ENCODE data around the gene PARM1.

The PARM1 gene

DNA sequence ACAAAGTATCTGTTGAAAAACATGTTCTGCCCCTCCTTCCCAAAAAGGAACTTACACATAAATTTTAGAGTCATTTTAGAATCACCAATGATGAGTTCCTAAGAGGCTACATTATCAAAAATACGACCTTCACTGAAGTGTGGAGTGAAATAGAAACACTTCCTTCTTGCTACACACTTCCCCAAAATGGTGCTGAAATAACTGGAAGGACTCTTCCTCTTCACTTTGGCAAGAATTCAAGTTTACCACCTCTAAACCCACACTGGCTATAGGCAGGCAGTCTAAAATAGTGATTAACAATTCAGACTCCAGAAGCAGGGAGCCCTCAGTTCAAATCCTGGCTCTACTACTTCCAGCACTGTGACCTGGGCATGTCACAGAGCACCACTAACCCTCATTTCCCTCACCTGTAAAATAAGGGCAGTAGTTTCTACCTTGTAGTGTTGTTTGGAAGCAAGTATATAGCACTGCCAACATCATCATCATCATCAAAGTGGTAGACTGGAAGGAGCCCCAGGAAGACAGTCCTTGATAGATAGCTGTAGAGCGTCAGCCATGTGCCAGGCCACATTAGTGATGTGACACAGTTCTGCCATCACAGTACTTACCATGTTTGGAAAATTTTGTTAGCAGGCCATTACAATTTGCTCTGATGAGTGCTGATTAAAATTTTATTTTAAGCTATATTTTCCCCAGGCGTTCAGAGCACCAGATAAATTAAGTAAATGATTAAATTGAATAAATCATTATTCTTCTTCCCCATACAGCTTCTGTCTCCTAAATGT, 103.3 kb downstream of the PARM1 start:
- TF ChIP-seq CTCF (IDR thresholded peaks at IDR 0.05), result no peak

DNA sequence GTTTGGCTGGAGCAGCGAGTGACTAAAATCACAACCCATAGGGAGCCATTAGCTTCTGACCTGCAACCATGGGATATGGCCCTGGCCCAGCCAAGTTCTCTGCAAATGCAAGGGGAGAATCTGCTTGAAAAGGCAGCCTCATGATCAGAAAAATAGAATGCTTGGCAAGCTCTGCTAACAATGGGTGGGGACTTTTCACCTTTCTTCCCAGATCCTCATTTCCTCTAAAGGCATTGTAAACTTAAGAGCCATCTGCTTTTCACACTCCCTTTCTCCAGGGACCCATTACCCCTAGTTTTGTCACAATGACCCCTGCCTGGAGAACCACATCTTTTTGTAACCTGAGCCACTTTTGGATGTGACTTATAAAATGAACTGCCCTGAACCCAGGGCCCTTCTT, 104.3 kb downstream of the PARM1 start:
- Histone ChIP-seq H3K9me3 (ENCODE audit: control insufficient read depth, low read length) (no peaks in the 10 kb centered on the region), H2AFZ (no peak overlapping the region), H3K36me3 (ENCODE audit: control insufficient read depth, insufficient read depth, low read length) (no peaks in the 10 kb centered on the region), H3K27me3 (ENCODE audit: control insufficient read depth, insufficient read depth, low read length) (no peaks in the 10 kb centered on the region), H3K9ac (no peak overlapping the region), H3K4me1 (no peaks in the 10 kb centered on the region), H3K4me3 (ENCODE audit: low read depth, low read length) (no peak overlapping the region), H3K79me2 (no peaks in the 10 kb centered on the region), H3K27ac (no peak overlapping the region), H3K4me2 (ENCODE audit: low read length) (no peak overlapping the region)
- no peak for TF ChIP-seq CTCF (IDR thresholded peaks at IDR 0.05)

More for the DNA sequence above, 103.3 kb downstream of the PARM1 start:
- Histone ChIP-seq H3K9me3 (ENCODE audit: control insufficient read depth, low read length) (no peaks in the 10 kb centered on the region), H3K36me3 (ENCODE audit: control insufficient read depth, insufficient read depth, low read length) (no peaks in the 10 kb centered on the region), H2AFZ (no peak overlapping the region), H3K27ac (no peak overlapping the region), H3K4me3 (ENCODE audit: low read depth, low read length) (no peak overlapping the region), H3K9ac (no peak overlapping the region), H3K4me1 (no peaks in the 10 kb centered on the region), H3K4me2 (ENCODE audit: low read length) (no peak overlapping the region), H3K27me3 (ENCODE audit: control insufficient read depth, insufficient read depth, low read length) (no peaks in the 10 kb centered on the region), H3K79me2 (no peaks in the 10 kb centered on the region)

- H3K36me3 ChIP-seq (ENCODE audit: control insufficient read depth, insufficient read depth, low read length), result no peaks in the 10 kb centered on the region
- H3K9me3 ChIP-seq (ENCODE audit: control insufficient read depth, low read length), result no peaks in the 10 kb centered on the region
- TF ChIP-seq CTCF (IDR thresholded peaks at IDR 0.05), result no peak
- H3K4me3 ChIP-seq (ENCODE audit: low read depth, low read length), result no peak overlapping the region
- no peaks in the 10 kb centered on the region for H3K79me2 ChIP-seq
- H3K4me1 ChIP-seq, result no peaks in the 10 kb centered on the region
- no peak overlapping the region for H3K27ac ChIP-seq
- no peak overlapping the region for H2AFZ ChIP-seq
- H3K27me3 ChIP-seq (ENCODE audit: control insufficient read depth, insufficient read depth, low read length), result no peaks in the 10 kb centered on the region
- peak overlapping the region; percentile 32 for H3K4me2 ChIP-seq (ENCODE audit: low read length)
- H3K9ac ChIP-seq, result no peak overlapping the region
Measured at GRCh38 chr4:75038376-75038775, 105.5 kb downstream of the PARM1 start.

- Histone ChIP-seq H3K36me3 (ENCODE audit: control insufficient read depth, insufficient read depth, low read length) (no peaks in the 10 kb centered on the region), H3K4me1 (no peaks in the 10 kb centered on the region), H3K9me3 (ENCODE audit: control insufficient read depth, low read length) (no peaks in the 10 kb centered on the region), H3K9ac (no peak overlapping the region), H3K4me2 (ENCODE audit: low read length) (no peak overlapping the region), H3K4me3 (ENCODE audit: low read depth, low read length) (no peak overlapping the region), H2AFZ (no peak overlapping the region), H3K27me3 (ENCODE audit: control insufficient read depth, insufficient read depth, low read length) (no peaks in the 10 kb centered on the region), H3K79me2 (no peaks in the 10 kb centered on the region), H3K27ac (no peak overlapping the region)
- TF ChIP-seq CTCF (IDR thresholded peaks at IDR 0.05), result no peak
Measured at GRCh38 chr4:75040703-75041102, 107.8 kb downstream of the PARM1 start.

Measured in parathyroid adenoma (tissue), 2 donors.